Neural progenitor cell (in vitro differentiated cells): ENCODE measurements around the gene NALCN. TPM values are rescaled to one million over a fixed set of nuclear protein-coding genes. Genes with fewer than 3 reads are reported as not detected.

ENCODE experiments used
- DNase-seq: peaks from one replicate; pipeline ENCODE4 v3.0.0-alpha.2; 2016; ENCODE audit warnings: low spot score
- H2AFZ ChIP-seq: fragments of 200-600 bp; sonication (generic); replicated peaks from 2 replicates; pipeline ENCODE4 v1.6.1; 2016; ENCODE audit warnings: antibody characterized with exemption
- H3F3A ChIP-seq: fragments of 200-600 bp; sonication (generic); 2 replicates; pipeline ENCODE4 v1.6.1; 2016; ENCODE audit warnings: antibody characterized with exemption, low read depth
- H3K27ac ChIP-seq: fragments of 200-600 bp; sonication (generic); 2 replicates; pipeline ENCODE4 v1.5.1; 2016; ENCODE audit warnings: mild to moderate bottlenecking
- H3K27me3 ChIP-seq: fragments of 200-600 bp; sonication (generic); 2 replicates; pipeline ENCODE4 v1.6.1; 2016; ENCODE audit warnings: mild to moderate bottlenecking, moderate library complexity
- H3K36me3 ChIP-seq: fragments of 200-600 bp; sonication (generic); 2 replicates; pipeline ENCODE4 v1.5.1; 2016
- H3K4me1 ChIP-seq: fragments of 200-600 bp; sonication (generic); 2 replicates; pipeline ENCODE4 v1.6.1; 2016; ENCODE audit warnings: mixed run types
- H3K4me2 ChIP-seq: fragments of 200-600 bp; sonication (generic); 2 replicates; pipeline ENCODE4 v1.6.1; 2016
- H3K4me3 ChIP-seq: fragments of 200-600 bp; sonication (generic); 2 replicates; pipeline ENCODE4 v1.5.1; 2016
- H3K79me2 ChIP-seq: fragments of 200-600 bp; sonication (generic); 2 replicates; pipeline ENCODE4 v1.6.1; 2016; ENCODE audit warnings: low read depth
- H3K9ac ChIP-seq: fragments of 200-600 bp; sonication (generic); 2 replicates; pipeline ENCODE4 v1.6.1; 2016
- H3K9me3 ChIP-seq: fragments of 200-600 bp; sonication (generic); 2 replicates; pipeline ENCODE4 v1.5.1; 2016; ENCODE audit warnings: low read depth
- H4K20me1 ChIP-seq: fragments of 200-600 bp; sonication (generic); 2 replicates; pipeline ENCODE4 v1.6.1; 2016; ENCODE audit warnings: low read depth
- H3K27ac Mint-ChIP-seq: 3 replicates; pipeline ENCODE4 v1.8.0; 2021; ENCODE audit warnings: mixed read lengths
- H3K27me3 Mint-ChIP-seq: 2 replicates; pipeline ENCODE4 v1.8.0; 2022; ENCODE audit warnings: low read depth, mild to moderate bottlenecking, inconsistent platforms, moderate library complexity, mixed read lengths; ENCODE audit not compliant: insufficient read depth
- H3K36me3 Mint-ChIP-seq: 3 replicates; pipeline ENCODE4 v1.8.0; 2021; ENCODE audit warnings: mixed read lengths
- H3K4me1 Mint-ChIP-seq: 3 replicates; pipeline ENCODE4 v1.8.0; 2021; ENCODE audit warnings: mixed read lengths
- H3K4me3 Mint-ChIP-seq: 3 replicates; pipeline ENCODE4 v1.8.0; 2021; ENCODE audit warnings: mild to moderate bottlenecking, moderate library complexity, mixed read lengths
- H3K9me3 Mint-ChIP-seq: 3 replicates; pipeline ENCODE4 v1.8.0; 2020; ENCODE audit warnings: mixed read lengths
- CTCF ChIP-seq: fragments of 200-600 bp; sonication (generic); IDR thresholded peaks from 2 replicates; pipeline ENCODE4 v1.5.1; 2017; ENCODE audit warnings: antibody characterized with exemption, mild to moderate bottlenecking
- EZH2 ChIP-seq: fragments of 200-600 bp; sonication (generic); IDR thresholded peaks from 2 replicates; pipeline ENCODE4 v1.6.1; 2017; ENCODE audit warnings: antibody characterized with exemption, mild to moderate bottlenecking, moderate library complexity
- EZH2phosphoT487 ChIP-seq: fragments of 200-600 bp; sonication (generic); IDR thresholded peaks from 2 replicates; pipeline ENCODE4 v1.6.1; 2017; ENCODE audit warnings: antibody characterized with exemption
- total RNA-seq: library from RNA; depleted of rRNA; stranded (reverse); fragments of >200 nt; gene quantifications from 2 replicates; pipeline ENCODE4 v1.2.3, GENCODE V29; 2015; ENCODE audit warnings: low replicate concordance

Gene NALCN
- total RNA-seq, 1 donor from 2014 or later, result 1.1 TPM

GRCh38 chr13:101258509-101258908 is 157.8 kb downstream of the NALCN start:
- Mint-ChIP-seq H3K27me3 (no peaks in the 10 kb centered on the region), H3K36me3 (no peaks in the 10 kb centered on the region), H3K9me3 (peaks cover 2% of the 10 kb centered on the region), H3K4me1 (peaks cover 8% of the 10 kb centered on the region), H3K27ac (peak overlapping the region; percentile 43), H3K4me3 (no peak overlapping the region)
- Histone ChIP-seq H3K9ac (no peak overlapping the region), H3K27ac (no peak overlapping the region), H3K27me3 (no peaks in the 10 kb centered on the region), H3F3A (no peaks in the 10 kb centered on the region), H4K20me1 (no peaks in the 10 kb centered on the region), H3K79me2 (no peaks in the 10 kb centered on the region), H3K36me3 (no peaks in the 10 kb centered on the region), H3K4me1 (no peaks in the 10 kb centered on the region), H3K4me3 (no peak overlapping the region), H3K4me2 (no peak overlapping the region), H3K9me3 (no peaks in the 10 kb centered on the region), H2AFZ (peak overlapping the region; percentile 38)
- DNase-seq, result no peak
- no peak for TF ChIP-seq CTCF
- TF ChIP-seq EZH2phosphoT487, result no peak
- no peak for TF ChIP-seq EZH2

GRCh38 chr13:101258071-101258470 is 158.2 kb downstream of the NALCN start:
- Histone ChIP-seq H3K4me2 (no peak overlapping the region), H3F3A (no peaks in the 10 kb centered on the region), H3K9ac (no peak overlapping the region), H4K20me1 (no peaks in the 10 kb centered on the region), H3K27me3 (no peaks in the 10 kb centered on the region), H3K4me3 (no peak overlapping the region), H2AFZ (peak overlapping the region; percentile 38), H3K9me3 (no peaks in the 10 kb centered on the region), H3K4me1 (no peaks in the 10 kb centered on the region), H3K79me2 (no peaks in the 10 kb centered on the region), H3K36me3 (no peaks in the 10 kb centered on the region), H3K27ac (no peak overlapping the region)
- peak; percentile 19 for DNase-seq
- H3K36me3 Mint-ChIP-seq, result no peaks in the 10 kb centered on the region
- no peak overlapping the region for H3K4me3 Mint-ChIP-seq
- TF ChIP-seq EZH2 (no peak), EZH2phosphoT487 (no peak), CTCF (no peak)
- H3K4me1 Mint-ChIP-seq, result peaks cover 8% of the 10 kb centered on the region
- no peaks in the 10 kb centered on the region for H3K27me3 Mint-ChIP-seq
- peaks cover 2% of the 10 kb centered on the region for H3K9me3 Mint-ChIP-seq
- H3K27ac Mint-ChIP-seq, result peak overlapping the region; percentile 43

- no peaks in the 10 kb centered on the region for H3K4me1 ChIP-seq
- H3K4me1 Mint-ChIP-seq, result no peaks in the 10 kb centered on the region
- no peak overlapping the region for H3K4me3 ChIP-seq
- no peak overlapping the region for H3K27ac ChIP-seq
- H3K4me3 Mint-ChIP-seq, result no peak overlapping the region
- H3K9me3 ChIP-seq, result peaks cover 6% of the 10 kb centered on the region
- no peak overlapping the region for H3K27ac Mint-ChIP-seq
- H3K4me2 ChIP-seq, result no peak overlapping the region
- H3K9me3 Mint-ChIP-seq, result peaks cover 7% of the 10 kb centered on the region
- peaks cover 3% of the 10 kb centered on the region for H3K36me3 Mint-ChIP-seq
- no peaks in the 10 kb centered on the region for H4K20me1 ChIP-seq
- H3K27me3 Mint-ChIP-seq, result peaks cover 2% of the 10 kb centered on the region
- DNase-seq, result no peak
- H2AFZ ChIP-seq, result peak overlapping the region; percentile 61
- no peaks in the 10 kb centered on the region for H3K79me2 ChIP-seq
- no peaks in the 10 kb centered on the region for H3K27me3 ChIP-seq
- H3F3A ChIP-seq, result no peaks in the 10 kb centered on the region
- no peaks in the 10 kb centered on the region for H3K36me3 ChIP-seq
- no peak overlapping the region for H3K9ac ChIP-seq
- TF ChIP-seq CTCF (no peak), EZH2 (no peak), EZH2phosphoT487 (no peak)
Measured at GRCh38 chr13:101248739-101249514, 167.4 kb downstream of the NALCN start.
